Neural progenitor cell (in vitro differentiated cells): Measurements from ENCODE around the gene RIPOR2.

Source experiments
- CTCF ChIP-seq: fragments of 200-600 bp; sonication (generic); IDR thresholded peaks from 2 replicates; pipeline ENCODE4 v1.5.1; 2017; ENCODE audit warnings: antibody characterized with exemption, mild to moderate bottlenecking
- EZH2 ChIP-seq: fragments of 200-600 bp; sonication (generic); IDR thresholded peaks from 2 replicates; pipeline ENCODE4 v1.6.1; 2017; ENCODE audit warnings: antibody characterized with exemption, mild to moderate bottlenecking, moderate library complexity
- EZH2phosphoT487 ChIP-seq: fragments of 200-600 bp; sonication (generic); IDR thresholded peaks from 2 replicates; pipeline ENCODE4 v1.6.1; 2017; ENCODE audit warnings: antibody characterized with exemption

- no peak for TF ChIP-seq CTCF
- no peak for TF ChIP-seq EZH2
- TF ChIP-seq EZH2phosphoT487 = no peak
These were observed 133.3 kb downstream of the RIPOR2 start for GRCh38 chr6:24802271-24803059.
